Measurements from ENCODE around the gene HCK. TPM values are rescaled to one million over a fixed set of nuclear protein-coding genes. Genes with fewer than 3 reads are reported as not detected.

Gene HCK
- not detected in 2 replicates for total RNA-seq
- long read RNA-seq, result 0 reads

GRCh38 chr20:32052090-32052777 lies at the start of gene HCK:
Gene HCK (plus strand): TSS chr20:32052242.
- H3K4me1 Mint-ChIP-seq, result peaks cover 9% of the 10 kb centered on the region
- peaks cover 96% of the 10 kb centered on the region for H3K27me3 Mint-ChIP-seq (ENCODE audit: low read depth)
- DNase-seq (ENCODE audit: low read depth, low spot score), result no peak
- no peak within 1 kb of the TSS for H3K27ac Mint-ChIP-seq (ENCODE audit: unreplicated experiment)
- peak within 1 kb of the TSS; percentile 29 for H3K4me3 Mint-ChIP-seq
- TF ChIP-seq CTCF (conservative IDR thresholded peaks at IDR 0.05), result no peak
- H3K9me3 Mint-ChIP-seq, result no peaks in the 10 kb centered on the region
- peaks cover 4% of the 10 kb centered on the region for H3K36me3 Mint-ChIP-seq (ENCODE audit: low read depth)

- no peak for DNase-seq (ENCODE audit: low read depth, low spot score)
- Mint-ChIP-seq H3K9me3 (no peaks in the 10 kb centered on the region), H3K36me3 (ENCODE audit: low read depth) (no peaks in the 10 kb centered on the region), H3K4me1 (peaks cover 10% of the 10 kb centered on the region), H3K4me3 (no peak overlapping the region), H3K27ac (ENCODE audit: unreplicated experiment) (no peak overlapping the region), H3K27me3 (ENCODE audit: low read depth) (peaks cover 15% of the 10 kb centered on the region)
- TF ChIP-seq CTCF (conservative IDR thresholded peaks at IDR 0.05), result no peak
These were observed 48.7 kb upstream of the HCK start for GRCh38 chr20:32003325-32003724.

GRCh38 chr20:32004963-32005362 lies 47.1 kb upstream of the HCK start:
- H3K27me3 Mint-ChIP-seq (ENCODE audit: low read depth), result peaks cover 10% of the 10 kb centered on the region
- H3K4me1 Mint-ChIP-seq, result peaks cover 10% of the 10 kb centered on the region
- H3K4me3 Mint-ChIP-seq, result no peak overlapping the region
- no peak for DNase-seq (ENCODE audit: low read depth, low spot score)
- no peaks in the 10 kb centered on the region for H3K9me3 Mint-ChIP-seq
- H3K27ac Mint-ChIP-seq (ENCODE audit: unreplicated experiment), result no peak overlapping the region
- H3K36me3 Mint-ChIP-seq (ENCODE audit: low read depth), result no peaks in the 10 kb centered on the region
- TF ChIP-seq CTCF (conservative IDR thresholded peaks at IDR 0.05), result no peak

GRCh38 chr20:32006053-32006452 lies 46.0 kb upstream of the HCK start:
- TF ChIP-seq CTCF (conservative IDR thresholded peaks at IDR 0.05), result no peak
- H3K36me3 Mint-ChIP-seq (ENCODE audit: low read depth), result no peaks in the 10 kb centered on the region
- H3K27ac Mint-ChIP-seq (ENCODE audit: unreplicated experiment), result no peak overlapping the region
- no peak for DNase-seq (ENCODE audit: low read depth, low spot score)
- peaks cover 10% of the 10 kb centered on the region for H3K4me1 Mint-ChIP-seq
- peaks cover 11% of the 10 kb centered on the region for H3K27me3 Mint-ChIP-seq (ENCODE audit: low read depth)
- no peaks in the 10 kb centered on the region for H3K9me3 Mint-ChIP-seq
- no peak overlapping the region for H3K4me3 Mint-ChIP-seq

GRCh38 chr20:32006841-32007786 lies 44.9 kb upstream of the HCK start:
- H3K4me1 Mint-ChIP-seq, result peaks cover 10% of the 10 kb centered on the region
- peak overlapping the region; percentile 50 for H3K27ac Mint-ChIP-seq (ENCODE audit: unreplicated experiment)
- H3K27me3 Mint-ChIP-seq (ENCODE audit: low read depth), result peaks cover 18% of the 10 kb centered on the region
- DNase-seq (ENCODE audit: low read depth, low spot score), result no peak
- H3K9me3 Mint-ChIP-seq, result no peaks in the 10 kb centered on the region
- H3K4me3 Mint-ChIP-seq, result no peak overlapping the region
- no peaks in the 10 kb centered on the region for H3K36me3 Mint-ChIP-seq (ENCODE audit: low read depth)
- TF ChIP-seq CTCF (conservative IDR thresholded peaks at IDR 0.05), result no peak
